RWPE2 (cell line): ENCODE measurements around the gene ACKR2.

Experiments
- ATAC-seq: fragments of 200-7000 bp; cut with Tn5 transposase; 3 replicates; pipeline ENCODE4 v1.9.1; 2021; ENCODE audit warnings: low read depth
- DNase-seq: peaks from one replicate; pipeline ENCODE4 v3.0.0-alpha.2; 2020; ENCODE audit warnings: low spot score
- H3K27ac ChIP-seq: fragments of 450-650 bp; 2 replicates; pipeline ENCODE4 v1.5.1; 2017; ENCODE audit warnings: mild to moderate bottlenecking; ENCODE audit not compliant: poor library complexity, severe bottlenecking
- H3K27me3 ChIP-seq: fragments of 250-450 bp; sonication (Bioruptor Pico); 2 replicates; pipeline ENCODE4 v1.5.1; 2021; ENCODE audit warnings: mild to moderate bottlenecking, moderate library complexity; ENCODE audit not compliant: insufficient read depth, poor library complexity, severe bottlenecking
- H3K36me3 ChIP-seq: fragments of 250-450 bp; sonication (Bioruptor Pico); 2 replicates; pipeline ENCODE4 v1.5.1; 2020; ENCODE audit warnings: low read depth, mild to moderate bottlenecking, moderate library complexity
- H3K4me1 ChIP-seq: fragments of 250-450 bp; sonication (Bioruptor Pico); 2 replicates; pipeline ENCODE4 v1.5.1; 2021; ENCODE audit warnings: mild to moderate bottlenecking, moderate library complexity; ENCODE audit not compliant: insufficient read depth, poor library complexity, severe bottlenecking
- H3K4me3 ChIP-seq: fragments of 250-450 bp; sonication (Bioruptor Pico); 2 replicates; pipeline ENCODE4 v1.5.1; 2021; ENCODE audit warnings: mild to moderate bottlenecking, moderate library complexity; ENCODE audit not compliant: severe bottlenecking
- H3K9me3 ChIP-seq: fragments of 250-450 bp; sonication (Bioruptor Pico); 2 replicates; pipeline ENCODE4 v1.5.1; 2021; ENCODE audit warnings: mild to moderate bottlenecking, moderate library complexity; ENCODE audit not compliant: severe bottlenecking
- CTCF ChIP-seq: fragments of 450-650 bp; IDR thresholded peaks from one replicate; pipeline ENCODE4 v1.5.1; 2017; ENCODE audit warnings: mild to moderate bottlenecking, moderate library complexity; ENCODE audit not compliant: poor library complexity, severe bottlenecking

The ACKR2 gene

GRCh38 chr3:42868841-42869240 lies 59.6 kb downstream of the ACKR2 start:
- no peaks in the 10 kb centered on the region for H3K27me3 ChIP-seq
- H3K4me3 ChIP-seq: no peak overlapping the region
- no peaks in the 10 kb centered on the region for H3K9me3 ChIP-seq
- TF ChIP-seq CTCF: no peak
- no peak overlapping the region for H3K27ac ChIP-seq
- ATAC-seq (no peak; the same call in 2 of the 3 replicates), DNase-seq (no peak)
- no peaks in the 10 kb centered on the region for H3K4me1 ChIP-seq
- H3K36me3 ChIP-seq: no peaks in the 10 kb centered on the region

- H3K27me3 ChIP-seq: no peaks in the 10 kb centered on the region
- no peak overlapping the region for H3K27ac ChIP-seq
- no peaks in the 10 kb centered on the region for H3K9me3 ChIP-seq
- no peak for ATAC-seq
- no peak for TF ChIP-seq CTCF
- H3K4me1 ChIP-seq: no peaks in the 10 kb centered on the region
- DNase-seq: no peak
- no peaks in the 10 kb centered on the region for H3K36me3 ChIP-seq
- H3K4me3 ChIP-seq: no peak overlapping the region
Observed at GRCh38 chr3:42871592-42872196, 62.4 kb downstream of the ACKR2 start.

GRCh38 chr3:42872718-42873117 lies 63.5 kb downstream of the ACKR2 start:
- DNase-seq: no peak
- no peak for ATAC-seq
- Histone ChIP-seq H3K9me3 (no peaks in the 10 kb centered on the region), H3K27ac (no peak overlapping the region), H3K36me3 (no peaks in the 10 kb centered on the region), H3K4me3 (no peak overlapping the region), H3K4me1 (no peaks in the 10 kb centered on the region), H3K27me3 (no peaks in the 10 kb centered on the region)
- no peak for TF ChIP-seq CTCF

- DNase-seq (no peak), ATAC-seq (no peak)
- no peak for TF ChIP-seq CTCF
Observed at GRCh38 chr3:42873221-42873982, 64.2 kb downstream of the ACKR2 start.

GRCh38 chr3:42874749-42875148 lies 65.5 kb downstream of the ACKR2 start:
- Histone ChIP-seq H3K36me3 (no peaks in the 10 kb centered on the region), H3K4me1 (no peaks in the 10 kb centered on the region), H3K27ac (no peak overlapping the region), H3K27me3 (no peaks in the 10 kb centered on the region), H3K4me3 (no peak overlapping the region), H3K9me3 (no peaks in the 10 kb centered on the region)
- no peak for TF ChIP-seq CTCF
- DNase-seq: no peak
- ATAC-seq: no peak

More at GRCh38 chr3:42873221-42873982, 64.2 kb downstream of the ACKR2 start:
- no peak overlapping the region for H3K27ac ChIP-seq
- H3K9me3 ChIP-seq: no peaks in the 10 kb centered on the region
- no peak overlapping the region for H3K4me3 ChIP-seq
- no peaks in the 10 kb centered on the region for H3K27me3 ChIP-seq
- no peaks in the 10 kb centered on the region for H3K4me1 ChIP-seq
- no peaks in the 10 kb centered on the region for H3K36me3 ChIP-seq
